Skeletal muscle cell (primary cell): ENCODE results near the gene SEPTIN5.
A peak's percentile ranks its signal among the peaks of the same experiment; 100 is the strongest.
"Not testable (repeated sequence)": the region's sequence is repeated elsewhere in the genome, so short reads cannot be mapped to it uniquely, and the experiment has no call there.

Experiments
- DNase-seq: peaks from one replicate; pipeline ENCODE4 v3.0.0-alpha.2; 2010; ENCODE audit warnings: low read depth
- H3K4me3 ChIP-seq: 2 replicates; pipeline ENCODE4 v1.5.1; 2011; ENCODE audit warnings: low read depth, mild to moderate bottlenecking, control low read depth, low read length, moderate library complexity

SEPTIN5 gene

GRCh38 chr22:19718456-19719049 lies 4.2 kb downstream of the SEPTIN5 start:
- peak overlapping the region; percentile 71 for H3K4me3 ChIP-seq
- DNase-seq = no peak

GRCh38 chr22:19719050-19719482 lies 4.8 kb downstream of the SEPTIN5 start:
- DNase-seq = no peak
- H3K4me3 ChIP-seq = peak overlapping the region; percentile 71

GRCh38 chr22:19719488-19720021 lies 5.3 kb downstream of the SEPTIN5 start:
- no peak for DNase-seq
- peak overlapping the region; percentile 71 for H3K4me3 ChIP-seq

- DNase-seq = no peak
- H3K4me3 ChIP-seq = no peak overlapping the region
These were observed 6.0 kb downstream of the SEPTIN5 start for GRCh38 chr22:19720150-19720827.

- H3K4me3 ChIP-seq = no peak overlapping the region
- no peak for DNase-seq
These were observed 6.7 kb downstream of the SEPTIN5 start for GRCh38 chr22:19720999-19721329.

- no peak overlapping the region for H3K4me3 ChIP-seq
- no peak for DNase-seq
These were observed 7.3 kb downstream of the SEPTIN5 start for GRCh38 chr22:19721330-19722177.

- DNase-seq = no peak
- no peak overlapping the region for H3K4me3 ChIP-seq
These were observed 8.1 kb downstream of the SEPTIN5 start for GRCh38 chr22:19722178-19722981.

GRCh38 chr22:19722982-19723231 lies 8.6 kb downstream of the SEPTIN5 start:
- no peak for DNase-seq

GRCh38 chr22:19723232-19723982 lies 9.1 kb downstream of the SEPTIN5 start, which contains the start of gene GP1BB:
GP1BB (plus strand) TSS chr22:19723539; CDS start chr22:19723570, 31 bp downstream.
- H3K4me3 ChIP-seq = no peak within 1 kb of the TSS
- no peak for DNase-seq

More at GRCh38 chr22:19722982-19723231, 8.6 kb downstream of the SEPTIN5 start:
- no peak overlapping the region for H3K4me3 ChIP-seq

- no peak for DNase-seq
- no peak overlapping the region for H3K4me3 ChIP-seq
These were observed 9.9 kb downstream of the SEPTIN5 start for GRCh38 chr22:19723983-19724827.

GRCh38 chr22:19724927-19725661 lies 10.8 kb downstream of the SEPTIN5 start:
- DNase-seq = no peak
- no peak overlapping the region for H3K4me3 ChIP-seq

- not testable (repeated sequence) for H3K4me3 ChIP-seq, DNase-seq
These were observed 11.9 kb downstream of the SEPTIN5 start for GRCh38 chr22:19726064-19726788.

GRCh38 chr22:19727310-19728150 lies 13.2 kb downstream of the SEPTIN5 start:
- no peak for DNase-seq

GRCh38 chr22:19728271-19728670 lies 14.0 kb downstream of the SEPTIN5 start:
- H3K4me3 ChIP-seq = no peak overlapping the region

More at GRCh38 chr22:19727310-19728150, 13.2 kb downstream of the SEPTIN5 start:
- H3K4me3 ChIP-seq = no peak overlapping the region

GRCh38 chr22:19728836-19729235 lies 14.5 kb downstream of the SEPTIN5 start:
- no peak for DNase-seq
- H3K4me3 ChIP-seq = no peak overlapping the region

More at GRCh38 chr22:19728271-19728670, 14.0 kb downstream of the SEPTIN5 start:
- DNase-seq = no peak

- H3K4me3 ChIP-seq = no peak overlapping the region
- no peak for DNase-seq
These were observed 15.2 kb downstream of the SEPTIN5 start for GRCh38 chr22:19729507-19729906.
